Amniotic stem cell (primary cell): Measurements from ENCODE around the gene APP.
A peak's percentile ranks its signal among the peaks of the same experiment; 100 is the strongest.
"Not testable (repeated sequence)": the region's sequence is repeated elsewhere in the genome, so short reads cannot be mapped to it uniquely, and the experiment has no call there.

ENCODE experiments used
- DNase-seq: peaks from one replicate; lab custom pipeline; 2025; lab: John Stamatoyannopoulos, UW

The APP gene

DNA sequence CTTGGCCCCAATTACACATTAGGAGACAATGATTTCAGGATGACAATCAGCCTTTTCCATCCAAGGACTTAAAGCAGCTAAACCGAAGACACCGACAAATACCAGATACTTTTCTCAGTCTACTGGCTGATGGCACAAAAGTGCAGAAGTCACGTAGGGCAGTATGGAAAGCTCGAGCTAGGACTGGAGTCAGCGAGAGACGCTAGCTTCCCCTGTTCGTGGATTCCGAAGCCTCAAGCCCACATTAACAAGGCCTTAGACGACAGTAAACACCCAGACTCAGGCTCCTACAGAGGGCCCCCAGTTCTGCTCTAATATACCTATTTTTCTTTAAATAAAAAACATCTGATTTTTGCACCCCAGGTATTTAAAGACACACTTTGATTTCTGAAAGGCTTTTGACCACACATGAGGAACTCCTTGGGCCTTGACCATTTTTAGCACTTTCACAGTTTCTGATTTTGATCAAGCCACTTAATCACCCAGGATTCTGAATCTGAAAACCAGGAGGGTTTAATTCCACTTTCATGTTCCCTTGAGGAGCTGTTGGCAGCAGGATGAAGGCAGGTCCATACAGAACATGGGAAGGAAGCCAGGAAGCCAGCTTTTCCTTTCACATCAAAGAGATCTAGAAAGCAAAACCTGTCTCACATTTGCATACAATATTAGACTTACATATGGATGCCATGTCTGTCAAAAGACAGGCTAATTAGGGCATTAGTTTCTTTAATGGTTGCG is 231.7 kb downstream of the APP start:
- no peak for DNase-seq

DNA sequence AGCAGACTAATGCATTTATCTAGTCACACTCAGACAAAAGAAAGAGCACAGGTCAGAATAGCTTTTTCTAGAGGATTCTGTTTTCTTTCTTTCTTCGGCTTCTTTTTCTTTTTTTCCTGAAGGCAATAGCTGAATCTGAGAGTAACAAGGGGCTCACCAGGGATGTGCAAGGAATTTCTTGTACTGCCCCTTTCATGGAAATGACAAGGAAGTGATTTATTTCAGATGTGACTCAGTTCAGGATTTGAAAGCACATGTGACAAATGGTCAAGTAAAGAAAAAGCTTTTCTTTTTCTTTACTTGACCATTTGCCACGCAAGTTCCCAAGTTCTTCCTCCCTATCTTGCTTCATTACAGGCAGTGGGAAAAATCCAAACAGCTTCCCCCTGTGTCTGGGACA is 233.8 kb downstream of the APP start:
- DNase-seq, result no peak

GRCh38 chr21:25934771-25935224 is 235.8 kb downstream of the APP start:
- peak; percentile 68 for DNase-seq

- no peak for DNase-seq
Observed at GRCh38 chr21:25934130-25934529, 236.4 kb downstream of the APP start.

- no peak for DNase-seq
Observed at GRCh38 chr21:25931765-25932164, 238.8 kb downstream of the APP start.

DNA sequence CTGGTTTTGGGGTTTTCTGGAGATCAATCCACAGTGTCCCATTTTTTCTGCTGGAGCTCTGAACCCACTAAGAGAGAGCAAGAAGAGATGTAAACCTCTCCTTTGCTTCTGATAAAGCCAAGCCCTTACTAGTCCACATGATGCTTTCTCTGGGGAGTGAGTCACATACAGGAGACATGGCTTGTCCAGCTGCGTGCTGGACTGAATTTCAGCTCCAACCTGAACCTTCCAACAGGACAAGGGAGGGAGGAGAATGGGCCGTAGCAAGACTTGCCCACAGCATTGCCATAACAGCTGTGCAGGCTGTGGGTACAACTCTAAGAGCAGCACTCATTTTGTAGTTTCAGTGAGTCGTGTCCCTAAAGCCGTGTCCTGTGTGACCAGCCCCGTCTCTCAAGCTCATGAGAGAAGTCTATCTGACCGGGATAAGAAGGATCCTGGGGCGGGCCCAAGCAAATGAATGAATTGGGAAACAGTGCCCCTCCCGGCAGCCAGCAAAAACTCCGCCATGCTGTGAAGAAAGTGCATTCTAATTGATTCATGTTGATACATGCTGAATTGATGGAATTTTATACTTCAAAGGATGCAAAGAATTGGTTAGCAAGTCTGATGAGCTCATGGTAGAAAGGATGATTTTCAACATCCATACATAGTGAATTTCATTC is 240.6 kb downstream of the APP start:
- DNase-seq, result no peak

DNA sequence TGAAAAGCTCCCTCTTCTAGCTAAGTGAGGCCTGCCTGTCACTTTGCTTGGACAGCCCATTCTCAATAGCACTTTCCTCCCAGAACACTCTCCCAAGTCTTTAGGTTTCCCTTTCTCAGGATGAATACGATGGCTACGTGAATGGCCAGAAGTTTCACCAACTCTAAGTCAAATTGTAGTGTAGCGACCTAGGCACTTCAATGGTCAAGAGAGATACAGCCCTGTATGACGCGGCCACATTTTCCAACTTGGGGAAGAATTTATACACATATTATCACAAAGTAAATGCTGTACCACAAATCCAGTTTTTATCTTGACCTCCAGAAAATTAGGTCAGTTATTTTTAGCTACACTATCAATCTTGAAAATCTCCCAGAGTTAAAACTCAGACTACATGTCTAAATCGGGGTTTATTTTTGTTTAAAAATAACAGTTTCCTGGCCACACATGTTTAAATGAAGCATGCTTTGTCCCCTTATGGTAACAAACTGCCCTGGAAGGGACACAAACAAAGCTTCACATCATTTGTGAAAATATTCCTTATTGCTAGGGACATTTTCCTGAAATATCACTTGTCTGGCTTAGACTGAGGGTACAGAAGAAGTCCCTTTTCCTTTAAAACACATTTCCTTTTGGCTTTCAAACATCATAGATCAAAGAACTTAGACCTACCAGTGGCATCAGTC is 243.2 kb downstream of the APP start:
- DNase-seq, result no peak

GRCh38 chr21:25925936-25926335 is 244.6 kb downstream of the APP start:
- DNase-seq, result no peak

- DNase-seq, result no peak
Observed at GRCh38 chr21:25925064-25925800, 245.3 kb downstream of the APP start.

DNA sequence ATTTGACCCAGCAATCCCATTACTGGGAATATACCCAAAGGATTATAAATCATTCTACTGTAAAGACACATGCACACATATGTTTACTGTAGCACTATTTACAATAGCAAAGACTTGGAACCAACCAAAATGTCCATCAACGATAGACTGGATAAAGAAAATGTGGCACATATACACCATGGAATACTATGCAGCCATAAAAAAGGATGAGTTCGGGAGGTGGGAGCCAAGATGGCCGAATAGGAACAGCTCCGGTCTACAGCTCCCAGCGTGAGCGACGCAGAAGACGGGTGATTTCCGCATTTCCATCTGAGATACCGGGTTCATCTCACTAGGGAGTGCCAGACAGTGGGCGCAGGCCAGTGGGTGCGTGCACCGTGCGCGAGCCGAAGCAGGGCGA is 252.4 kb downstream of the APP start:
- DNase-seq, result not testable (repeated sequence)

DNA sequence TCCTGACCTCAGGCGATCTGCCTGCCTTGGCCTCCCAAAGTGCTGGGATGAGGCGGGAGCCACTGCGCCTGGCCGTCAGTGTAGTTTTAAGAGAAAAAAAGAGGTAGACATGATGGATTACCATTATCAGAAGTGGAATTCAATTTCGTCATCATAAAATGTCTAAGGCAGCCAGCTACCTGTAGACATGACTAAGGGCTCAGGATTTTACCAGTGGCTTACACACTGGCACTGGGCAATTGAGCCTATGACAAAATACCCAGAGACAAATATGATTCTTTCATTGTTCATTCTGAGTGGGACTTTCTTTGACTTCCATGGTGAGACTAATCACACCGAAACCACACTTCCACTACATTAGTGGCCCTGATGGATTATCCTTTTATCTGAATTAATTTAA is 254.3 kb downstream of the APP start:
- no peak for DNase-seq

DNA sequence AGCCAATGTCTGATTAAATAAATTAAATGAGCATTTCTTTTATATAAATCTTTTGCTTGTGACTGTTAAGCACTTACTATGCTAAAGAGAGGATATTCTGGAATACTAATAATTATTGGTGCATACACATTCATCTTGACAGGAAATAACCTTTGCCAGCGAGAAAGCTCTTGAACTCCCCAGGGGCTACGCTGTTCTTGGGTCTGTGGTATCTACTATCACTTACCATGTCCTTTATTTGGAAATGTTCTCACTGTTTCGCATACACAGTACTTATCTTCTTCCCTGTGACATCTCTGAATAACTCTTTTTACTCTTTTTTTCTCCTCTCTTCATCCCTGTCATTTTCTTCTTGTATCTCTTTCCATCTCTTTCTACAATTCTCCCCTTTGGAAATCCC is 257.1 kb downstream of the APP start:
- DNase-seq, result no peak

DNA sequence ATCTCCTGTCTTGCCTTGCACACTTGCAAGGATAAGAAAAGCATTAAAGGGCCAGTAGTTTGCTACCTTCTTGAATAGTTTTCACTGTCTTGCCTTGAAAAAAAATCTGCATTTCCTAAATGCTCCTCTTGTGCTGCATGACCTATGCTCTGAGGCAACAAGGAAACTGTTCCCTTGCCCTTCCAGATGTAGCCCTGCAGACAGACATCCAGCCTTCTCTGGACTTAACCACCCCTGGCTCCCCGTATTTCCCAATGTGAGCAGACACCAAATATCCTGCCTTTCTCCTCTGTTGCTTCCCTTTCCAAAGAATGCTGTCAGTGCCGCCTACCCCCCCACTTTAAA is 258.2 kb downstream of the APP start:
- DNase-seq, result no peak

DNA sequence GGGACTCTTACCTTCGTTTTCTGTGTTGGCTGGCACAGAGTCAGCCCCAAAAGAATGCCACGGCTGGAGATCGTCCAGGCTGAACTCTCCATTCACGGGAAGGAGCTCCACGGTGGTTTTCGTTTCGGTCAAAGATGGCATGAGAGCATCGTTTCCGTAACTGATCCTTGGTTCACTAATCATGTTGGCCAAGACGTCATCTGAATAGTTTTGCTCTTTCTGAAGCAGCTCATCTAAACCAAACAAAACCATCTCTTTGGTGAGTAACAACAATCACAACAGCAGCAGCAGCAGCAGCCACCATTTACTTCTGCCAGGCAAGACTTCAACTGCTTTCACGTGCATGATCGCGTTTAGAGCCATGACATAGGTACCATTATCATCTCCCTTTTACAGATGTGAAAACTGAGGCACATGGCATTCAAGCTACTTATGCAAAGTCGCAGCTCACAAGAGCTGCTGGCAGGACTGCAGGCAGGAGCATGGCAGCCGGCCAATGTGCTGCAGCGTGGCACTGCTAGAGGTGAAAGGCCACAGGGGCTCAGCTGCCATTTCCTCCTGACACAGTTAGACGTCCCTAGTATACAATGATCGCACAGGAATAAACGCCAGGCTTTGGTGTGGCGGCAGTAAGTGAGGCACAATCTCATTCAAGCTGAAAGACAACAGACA is 258.7 kb downstream of the APP start:
- no peak for DNase-seq

- no peak for DNase-seq
Observed at GRCh38 chr21:25910809-25911208, 259.8 kb downstream of the APP start.

GRCh38 chr21:25909341-25909740 is 261.2 kb downstream of the APP start:
- no peak for DNase-seq

DNA sequence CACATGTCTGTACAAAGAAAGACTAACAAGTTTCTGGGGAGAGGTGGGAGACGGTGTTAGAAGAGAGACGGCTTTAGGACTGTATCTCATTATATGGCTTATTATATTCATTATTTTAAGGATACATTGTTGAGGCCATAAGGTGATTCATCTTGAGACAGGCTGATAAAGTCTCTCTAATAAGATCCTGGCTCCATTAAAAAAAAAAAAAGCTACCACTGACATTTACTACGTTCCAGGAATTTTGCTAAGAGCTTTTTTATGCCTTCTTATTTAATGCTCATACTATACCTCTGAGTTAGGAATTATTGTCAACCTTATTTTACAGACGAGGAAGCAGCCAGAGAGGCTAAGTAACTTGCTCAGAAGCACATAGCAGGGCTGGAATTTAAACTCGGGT is 262.1 kb downstream of the APP start:
- no peak for DNase-seq

DNA sequence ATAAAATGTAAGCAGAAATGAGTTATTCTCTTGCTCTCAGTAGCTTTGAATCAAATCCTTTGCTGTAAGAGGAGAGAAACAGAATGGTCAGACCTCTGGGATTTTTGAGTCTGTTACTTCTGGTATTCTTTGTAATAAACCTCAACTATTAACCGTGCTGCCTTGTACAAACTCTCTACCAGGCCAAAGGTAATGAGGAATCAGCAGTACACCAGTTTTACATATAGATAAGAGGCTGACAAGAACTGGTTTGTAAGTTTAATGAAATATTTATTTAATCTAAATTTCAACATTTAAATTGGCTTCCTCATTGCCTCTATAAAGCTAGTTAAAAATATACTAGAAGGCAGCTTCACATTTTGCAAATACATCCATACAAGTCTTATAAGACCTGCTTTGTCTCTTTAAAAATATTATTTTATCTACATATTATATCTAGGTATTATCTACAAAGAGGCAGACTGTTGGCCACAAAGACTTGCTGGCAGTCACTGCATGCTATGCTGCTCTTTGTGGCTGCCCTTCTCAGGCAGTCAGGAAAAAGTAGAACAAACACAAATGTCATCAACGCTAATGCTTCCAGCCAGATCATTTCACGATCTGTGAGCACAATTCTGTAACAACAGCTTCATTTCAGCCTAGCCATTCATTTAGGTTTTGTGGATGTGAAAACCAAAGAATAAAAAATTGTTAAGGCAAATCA is 262.8 kb downstream of the APP start:
- no peak for DNase-seq

- DNase-seq, result no peak
Observed at GRCh38 chr21:25906587-25906986, 264.0 kb downstream of the APP start.

DNA sequence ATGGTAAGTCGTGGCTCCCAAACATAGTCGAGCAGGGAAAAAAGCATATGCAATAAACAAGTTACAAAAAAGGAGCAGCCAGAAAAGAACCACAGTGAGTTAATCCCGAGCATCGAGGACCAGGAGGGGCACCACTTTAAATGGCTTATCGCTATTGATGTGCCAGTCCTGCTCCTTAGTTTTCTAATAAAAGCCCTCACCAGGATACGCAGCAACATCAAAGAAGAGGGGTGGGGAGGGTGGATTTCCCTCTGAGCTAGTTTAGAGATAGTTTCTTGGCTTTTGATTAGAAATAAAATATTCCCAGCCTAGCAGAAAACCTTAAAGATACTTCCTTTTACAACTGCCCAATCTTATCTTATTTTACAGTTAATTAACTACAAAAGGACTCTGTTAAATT is 265.4 kb downstream of the APP start:
- no peak for DNase-seq

DNA sequence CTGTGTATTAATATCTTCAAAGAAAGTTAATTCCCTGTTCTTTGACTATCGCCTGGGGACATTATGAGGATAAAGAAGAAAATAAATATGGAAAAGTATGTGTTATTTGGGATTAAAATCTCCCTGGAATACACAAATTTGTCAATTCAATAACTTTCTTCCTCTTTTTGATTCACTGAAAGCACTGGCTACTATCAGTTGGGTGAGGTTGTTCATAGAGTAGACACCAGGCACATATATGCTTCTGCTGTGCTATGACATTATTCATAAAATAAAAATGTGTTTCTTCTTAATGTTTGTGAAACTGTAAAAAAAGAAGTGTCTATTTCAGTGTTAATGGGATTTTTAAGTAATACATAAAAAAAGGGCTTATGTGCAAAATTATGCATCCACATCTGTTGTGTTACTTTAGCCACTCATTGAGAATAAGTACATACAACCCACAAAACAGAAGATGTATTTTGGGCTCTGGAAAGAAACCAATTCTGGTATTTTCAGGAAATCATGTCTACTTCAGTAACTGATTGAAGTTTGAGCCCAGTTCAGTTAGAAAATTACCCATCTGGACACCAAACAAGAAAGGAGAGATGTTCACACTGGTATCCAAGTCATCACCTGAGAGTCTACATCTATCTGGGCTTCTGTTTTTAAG is 266.4 kb downstream of the APP start:
- DNase-seq, result no peak
